Neural cell (in vitro differentiated cells): ENCODE measurements around the gene ALOX12B.

Experiments
- EP300 ChIP-seq: fragments of 450-650 bp; conservative IDR thresholded peaks from 2 replicates; pipeline ENCODE4 v1.6.1; 2014; ENCODE audit warnings: antibody characterized with exemption, mild to moderate bottlenecking, moderate library complexity; ENCODE audit not compliant: poor library complexity, severe bottlenecking
- EZH2 ChIP-seq: fragments of 200-600, 300-800 bp; shearing (Covaris generic), sonication (generic); IDR thresholded peaks from 2 replicates; pipeline ENCODE4 v1.6.1; 2014; ENCODE audit warnings: antibody characterized with exemption, low read length, borderline replicate concordance, mild to moderate bottlenecking; ENCODE audit not compliant: insufficient read depth, poor library complexity, severe bottlenecking
- POLR2AphosphoS5 ChIP-seq: IDR thresholded peaks from 2 replicates; pipeline ENCODE4 v1.6.1; 2012
- RAD21 ChIP-seq: fragments of 450-650 bp; conservative IDR thresholded peaks from 2 replicates; pipeline ENCODE4 v1.6.1; 2014; ENCODE audit warnings: antibody characterized with exemption, mild to moderate bottlenecking, moderate library complexity
- TF ChIP-seq, protein P1 (sequence below): fragments of 450-650 bp; IDR thresholded peaks from 2 replicates; pipeline ENCODE4 v1.5.1; 2014; ENCODE audit warnings: antibody characterized with exemption, mild to moderate bottlenecking, moderate library complexity; ENCODE audit not compliant: poor library complexity, severe bottlenecking
- TF ChIP-seq, protein P2 (sequence below): IDR thresholded peaks from 2 replicates; pipeline ENCODE4 v1.6.1; 2012; ENCODE audit warnings: borderline replicate concordance

DNA sequence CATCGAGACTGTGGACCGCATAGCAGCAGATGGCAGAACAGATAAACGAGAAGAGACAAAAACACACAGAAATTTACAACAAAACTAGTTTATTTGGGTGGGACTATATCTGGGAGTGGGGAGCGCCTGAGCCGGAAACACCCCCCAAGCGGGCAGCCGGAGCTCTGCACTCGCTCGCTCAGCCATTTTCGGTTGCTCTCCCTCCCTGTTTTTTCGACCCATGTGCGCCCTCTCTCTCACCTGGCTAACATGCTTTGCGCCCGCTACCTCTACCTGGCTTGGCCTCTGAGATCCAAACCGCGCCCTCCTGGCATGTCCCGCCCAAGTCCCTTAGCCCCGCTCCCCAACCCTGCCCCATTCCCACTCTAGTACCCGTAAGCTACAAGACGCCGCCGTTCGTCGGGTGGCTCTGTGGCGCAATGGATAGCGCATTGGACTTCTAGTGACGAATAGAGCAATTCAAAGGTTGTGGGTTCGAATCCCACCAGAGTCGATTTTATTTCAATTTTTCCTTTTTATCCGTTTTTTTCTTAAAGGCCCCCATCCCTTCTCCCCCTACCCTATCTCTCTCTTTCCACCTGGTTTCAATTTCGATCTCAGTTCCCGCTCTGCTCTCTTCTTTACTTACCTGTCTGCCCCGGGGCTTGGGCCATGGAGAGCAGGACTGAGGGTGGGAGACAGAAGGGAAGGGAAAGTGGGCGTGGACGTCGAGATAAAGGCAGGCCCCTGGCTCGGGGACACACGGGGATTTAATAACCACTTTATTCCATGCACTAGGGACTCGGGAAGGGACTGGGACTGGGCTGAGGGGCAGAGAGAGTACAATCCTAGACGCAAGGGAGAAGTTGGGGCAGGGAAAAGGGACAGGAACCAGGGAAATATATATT, 33.2 kb upstream of the ALOX12B start:
- TF ChIP-seq, protein P1, sequence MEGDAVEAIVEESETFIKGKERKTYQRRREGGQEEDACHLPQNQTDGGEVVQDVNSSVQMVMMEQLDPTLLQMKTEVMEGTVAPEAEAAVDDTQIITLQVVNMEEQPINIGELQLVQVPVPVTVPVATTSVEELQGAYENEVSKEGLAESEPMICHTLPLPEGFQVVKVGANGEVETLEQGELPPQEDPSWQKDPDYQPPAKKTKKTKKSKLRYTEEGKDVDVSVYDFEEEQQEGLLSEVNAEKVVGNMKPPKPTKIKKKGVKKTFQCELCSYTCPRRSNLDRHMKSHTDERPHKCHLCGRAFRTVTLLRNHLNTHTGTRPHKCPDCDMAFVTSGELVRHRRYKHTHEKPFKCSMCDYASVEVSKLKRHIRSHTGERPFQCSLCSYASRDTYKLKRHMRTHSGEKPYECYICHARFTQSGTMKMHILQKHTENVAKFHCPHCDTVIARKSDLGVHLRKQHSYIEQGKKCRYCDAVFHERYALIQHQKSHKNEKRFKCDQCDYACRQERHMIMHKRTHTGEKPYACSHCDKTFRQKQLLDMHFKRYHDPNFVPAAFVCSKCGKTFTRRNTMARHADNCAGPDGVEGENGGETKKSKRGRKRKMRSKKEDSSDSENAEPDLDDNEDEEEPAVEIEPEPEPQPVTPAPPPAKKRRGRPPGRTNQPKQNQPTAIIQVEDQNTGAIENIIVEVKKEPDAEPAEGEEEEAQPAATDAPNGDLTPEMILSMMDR = peak; percentile 54
- TF ChIP-seq, protein P2, sequence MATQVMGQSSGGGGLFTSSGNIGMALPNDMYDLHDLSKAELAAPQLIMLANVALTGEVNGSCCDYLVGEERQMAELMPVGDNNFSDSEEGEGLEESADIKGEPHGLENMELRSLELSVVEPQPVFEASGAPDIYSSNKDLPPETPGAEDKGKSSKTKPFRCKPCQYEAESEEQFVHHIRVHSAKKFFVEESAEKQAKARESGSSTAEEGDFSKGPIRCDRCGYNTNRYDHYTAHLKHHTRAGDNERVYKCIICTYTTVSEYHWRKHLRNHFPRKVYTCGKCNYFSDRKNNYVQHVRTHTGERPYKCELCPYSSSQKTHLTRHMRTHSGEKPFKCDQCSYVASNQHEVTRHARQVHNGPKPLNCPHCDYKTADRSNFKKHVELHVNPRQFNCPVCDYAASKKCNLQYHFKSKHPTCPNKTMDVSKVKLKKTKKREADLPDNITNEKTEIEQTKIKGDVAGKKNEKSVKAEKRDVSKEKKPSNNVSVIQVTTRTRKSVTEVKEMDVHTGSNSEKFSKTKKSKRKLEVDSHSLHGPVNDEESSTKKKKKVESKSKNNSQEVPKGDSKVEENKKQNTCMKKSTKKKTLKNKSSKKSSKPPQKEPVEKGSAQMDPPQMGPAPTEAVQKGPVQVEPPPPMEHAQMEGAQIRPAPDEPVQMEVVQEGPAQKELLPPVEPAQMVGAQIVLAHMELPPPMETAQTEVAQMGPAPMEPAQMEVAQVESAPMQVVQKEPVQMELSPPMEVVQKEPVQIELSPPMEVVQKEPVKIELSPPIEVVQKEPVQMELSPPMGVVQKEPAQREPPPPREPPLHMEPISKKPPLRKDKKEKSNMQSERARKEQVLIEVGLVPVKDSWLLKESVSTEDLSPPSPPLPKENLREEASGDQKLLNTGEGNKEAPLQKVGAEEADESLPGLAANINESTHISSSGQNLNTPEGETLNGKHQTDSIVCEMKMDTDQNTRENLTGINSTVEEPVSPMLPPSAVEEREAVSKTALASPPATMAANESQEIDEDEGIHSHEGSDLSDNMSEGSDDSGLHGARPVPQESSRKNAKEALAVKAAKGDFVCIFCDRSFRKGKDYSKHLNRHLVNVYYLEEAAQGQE = no peak
- peak; percentile 24 for TF ChIP-seq POLR2AphosphoS5
- no peak for TF ChIP-seq EZH2
- TF ChIP-seq EP300 = no peak
- no peak for TF ChIP-seq RAD21
